A549 (cell line): Measurements from ENCODE around the gene DEXI. TPM values are rescaled to one million over a fixed set of nuclear protein-coding genes. Genes with fewer than 3 reads are reported as not detected.

Experiments
- ATAC-seq, 2 experiments: fragments of 200-7000 bp in 1 of 2; fragments of >200 bp in 1 of 2; cut with Nextera tagmentation in 1 of 2; cut with Tn5 transposase in 1 of 2; 3 replicates each; pipeline versions ENCODE4 v1.8.0 to v1.9.1; 2018 to 2020; ENCODE audit warnings: mild to moderate bottlenecking in 1 of 2, moderate library complexity in 1 of 2
- CTCF ChIA-PET: fragments of 300-600 bp; sonication (Branson Sonifier 250); formaldehyde crosslinking; extraction: SDS; loops from one replicate; lab custom pipeline; 2021; ENCODE audit warnings: antibody characterized with exemption, inconsistent platforms; lab: Yijun Ruan, JAX
- POLR2A ChIA-PET: fragments of 350-600 bp; formaldehyde crosslinking; extraction: SDS; loops from one replicate; lab custom pipeline; 2021; ENCODE audit warnings: antibody characterized with exemption, inconsistent platforms; lab: Yijun Ruan, JAX
- DNase-seq, 2 experiments: peaks; one replicate each; pipeline versions ENCODE4 v3.0.0 to v3.0.0-alpha.2; 2011 to 2016; ENCODE audit warnings: low read depth in 1 of 2, low spot score in 1 of 2
- FAIRE-seq: peaks from 2 replicates; lab custom pipeline; 2011; peaks lifted over from hg19 to GRCh38; lab: Jason Lieb, UNC
- H3K27ac ChIP-seq, 2 experiments: fragments of >200 bp; sonication (Bioruptor Twin); formaldehyde crosslinking; 3 replicates each; pipeline ENCODE4 v1.5.1; 2016 to 2017
- H3K4me1 ChIP-seq: fragments of >200 bp; sonication (Bioruptor Twin); formaldehyde crosslinking; 3 replicates; pipeline ENCODE4 v1.6.1; 2016
- H3K4me2 ChIP-seq: fragments of >200 bp; sonication (Bioruptor Twin); formaldehyde crosslinking; 3 replicates; pipeline ENCODE4 v1.6.1; 2016
- H3K4me3 ChIP-seq: fragments of >200 bp; sonication (Bioruptor Twin); formaldehyde crosslinking; 3 replicates; pipeline ENCODE4 v1.5.1; 2016
- H3K9me3 ChIP-seq: fragments of >200 bp; sonication (Bioruptor Twin); formaldehyde crosslinking; 3 replicates; pipeline ENCODE4 v1.6.1; 2016
- ATOH8 ChIP-seq: fragments of 250-450 bp; sonication (Bioruptor Pico); IDR thresholded peaks from 2 replicates; pipeline ENCODE4 v1.5.0; 2020; ENCODE audit warnings: low read depth, mild to moderate bottlenecking, moderate library complexity
- CEBPB ChIP-seq, 2 experiments: fragments of >200 bp in 1 of 2; sonication (Bioruptor Twin) in 1 of 2; formaldehyde crosslinking in 1 of 2; IDR thresholded peaks; 2 replicates each; pipeline ENCODE4 v1.6.1; 2012 to 2016
- GATA3 ChIP-seq: IDR thresholded peaks from 2 replicates; pipeline ENCODE4 v1.6.1; 2012; ENCODE audit warnings: borderline replicate concordance
- HES2 ChIP-seq: fragments of >200 bp; sonication (Bioruptor Twin); formaldehyde crosslinking; IDR thresholded peaks from 2 replicates; pipeline ENCODE4 v1.6.1; 2016
- HOXB13 ChIP-seq: fragments of 250-450 bp; sonication (Bioruptor Pico); IDR thresholded peaks from 2 replicates; pipeline ENCODE4 v1.5.0; 2020; ENCODE audit warnings: low read depth, mild to moderate bottlenecking, moderate library complexity
- HOXB5 ChIP-seq: fragments of 250-450 bp; sonication (Bioruptor Pico); IDR thresholded peaks from 2 replicates; pipeline ENCODE4 v1.5.0; 2020; ENCODE audit warnings: mild to moderate bottlenecking, moderate library complexity
- KDM1A ChIP-seq: fragments of 200-600 bp; sonication (generic); IDR thresholded peaks from 2 replicates; pipeline ENCODE4 v1.6.1; 2016; ENCODE audit warnings: low read depth, mild to moderate bottlenecking
- KDM5A ChIP-seq: fragments of 200-600 bp; sonication (generic); IDR thresholded peaks from 2 replicates; pipeline ENCODE4 v1.6.1; 2016; ENCODE audit warnings: antibody characterized with exemption, mild to moderate bottlenecking
- MAFK ChIP-seq: fragments of 450-650 bp; IDR thresholded peaks from 2 replicates; pipeline ENCODE4 v1.6.1; 2014; ENCODE audit not compliant: partially characterized antibody
- MAZ ChIP-seq: fragments of 150-350 bp; IDR thresholded peaks from 2 replicates; pipeline ENCODE4 v1.6.1; 2014; ENCODE audit warnings: antibody characterized with exemption, low read depth, low read length, borderline replicate concordance
- MYC ChIP-seq: IDR thresholded peaks from 2 replicates; pipeline ENCODE4 v1.6.1; 2012; ENCODE audit warnings: mild to moderate bottlenecking, inconsistent platforms, low read length, improper control_type of control experiment, borderline replicate concordance
- NR3C1 ChIP-seq: fragments of >200 bp; sonication (Bioruptor Twin); formaldehyde crosslinking; IDR thresholded peaks from 3 replicates; pipeline ENCODE4 v1.6.1; 2017
- POLR2AphosphoS2 ChIP-seq: conservative IDR thresholded peaks from 2 replicates; pipeline ENCODE4 v1.6.1; 2012; ENCODE audit warnings: low read length, improper control_type of control experiment, inconsistent platforms
- RAD21 ChIP-seq, 2 experiments: fragments of >200 bp in 1 of 2; sonication (Bioruptor Twin) in 1 of 2; formaldehyde crosslinking in 1 of 2; IDR thresholded peaks in 1 of 2; conservative IDR thresholded peaks in 1 of 2; 2 replicates in 1 of 2; 3 replicates in 1 of 2; pipeline ENCODE4 v1.6.1; 2012 to 2018; ENCODE audit warnings: inconsistent platforms in 1 of 2
- RNF2 ChIP-seq: fragments of 200-600 bp; sonication (generic); IDR thresholded peaks from 2 replicates; pipeline ENCODE4 v1.6.1; 2016; ENCODE audit warnings: low read depth, mild to moderate bottlenecking, antibody characterized with exemption, moderate library complexity, borderline replicate concordance
- WGBS: methylation state at CpG from one replicate; pipeline ENCODE4 v1.1.6; 2017; ENCODE audit errors: missing lambda C conversion rate; 5-methylcytosine and 5-hydroxymethylcytosine counted together
- polyA plus RNA-seq, 4 experiments: library from polyadenylated mRNA; depleted of rRNA in 3 of 4; stranded (reverse); fragments of >200 nt; fragmentation: RNase III in 1 of 4; extraction: RNeasy Plus Mini Kit Qiagen cat#74134 plus additional on column Dnase treatment in 1 of 4; gene quantifications; 2 replicates in 3 of 4; 3 replicates in 1 of 4; pipeline ENCODE4 v1.2.3, GENCODE V29; 2011 to 2017
- TF ChIP-seq, protein P1 (sequence below): IDR thresholded peaks from 2 replicates; pipeline ENCODE4 v1.6.1; 2012
- TF ChIP-seq, protein P2 (sequence below): fragments of >200 bp; sonication (Bioruptor Twin); formaldehyde crosslinking; IDR thresholded peaks from 3 replicates; pipeline ENCODE4 v1.6.1; 2016

DEXI gene
- polyA plus RNA-seq, 2 of the 4 experiments (the other 2 are of a cell fraction): 22.0 to 34.0 TPM

DNA sequence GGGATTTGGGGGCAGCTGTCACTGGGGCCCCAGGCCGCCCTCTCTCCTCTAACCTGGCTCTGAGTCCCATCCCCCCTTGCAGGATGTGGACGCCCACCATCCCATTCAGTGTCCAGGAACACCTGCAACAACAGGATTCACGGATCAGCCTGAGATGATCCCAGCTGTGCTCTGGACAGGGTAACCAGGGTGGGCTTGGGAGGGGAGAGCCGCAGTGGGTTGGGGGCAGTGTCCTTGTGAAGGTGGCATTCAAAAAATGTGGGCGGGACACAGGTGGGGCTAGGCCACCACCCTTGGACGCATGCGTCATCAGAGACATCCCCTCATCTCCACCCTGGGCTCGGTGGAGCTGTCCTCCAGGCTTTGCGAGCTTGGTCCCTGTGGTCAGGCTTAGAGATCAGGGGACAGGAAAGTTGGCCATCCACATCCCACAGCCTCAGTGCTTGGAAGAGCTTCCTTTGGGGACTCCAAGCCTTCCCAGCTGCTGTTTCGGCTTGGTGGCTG, 19.1 kb downstream of the DEXI start:
- ATAC-seq (peak in 1 of 2 experiments; percentile 24; a peak in 3 of 6 replicates), FAIRE-seq (no peak)
- WGBS: 67% methylated on average over 8 of the region's 10 CpGs

GRCh38 chr16:10922328-10923145, 19.7 kb downstream of the DEXI start:
- Histone ChIP-seq H3K9me3 (no peaks in the 10 kb centered on the region), H3K4me1 (no peaks in the 10 kb centered on the region), H3K4me2 (no peak overlapping the region), H3K27ac (no peak overlapping the region), H3K4me3 (no peak overlapping the region)
- ChIA-PET CTCF (interaction anchor here (0.6 to 1.9 kb wide), 4 partner anchors 11 to 408 kb away, joined by 3 to 11 read pairs (median 4); no protein-coding TSS in a partner anchor), POLR2A (interaction anchor here (2.6 kb wide), 1 partner anchor 179 kb away, joined by 10 read pairs; the partner anchor contains the start of gene NUBP1)
- no peak for DNase-seq
- WGBS: 84% methylated on average over 10 of the region's 14 CpGs
- no peak for ATAC-seq
- TF ChIP-seq KDM1A (0 out of 2 replicates have a peak, but pooled peaks have one; percentile 67), POLR2AphosphoS2 (no peak)
- no peak for FAIRE-seq

More for the DNA sequence above, 19.1 kb downstream of the DEXI start:
- CTCF ChIA-PET: interaction anchor here (0.6 to 1.9 kb wide), 3 partner anchors 11 to 186 kb away, joined by 3 to 6 read pairs (median 3); no protein-coding TSS in a partner anchor
- Histone ChIP-seq H3K4me3 (no peak overlapping the region), H3K4me2 (no peak overlapping the region), H3K4me1 (no peaks in the 10 kb centered on the region), H3K9me3 (no peaks in the 10 kb centered on the region)
- TF ChIP-seq, protein P1, sequence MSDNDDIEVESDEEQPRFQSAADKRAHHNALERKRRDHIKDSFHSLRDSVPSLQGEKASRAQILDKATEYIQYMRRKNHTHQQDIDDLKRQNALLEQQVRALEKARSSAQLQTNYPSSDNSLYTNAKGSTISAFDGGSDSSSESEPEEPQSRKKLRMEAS: no peak
- TF ChIP-seq RNF2 (no peak), NR3C1 (no peak), KDM1A (no peak), HOXB5 (CRISPR knock-in tag) (no peak), MAFK (no peak), KDM5A (no peak), HES2 (no peak), ATOH8 (CRISPR knock-in tag) (no peak), HOXB13 (CRISPR knock-in tag) (no peak), RAD21 (conservative IDR thresholded peaks at IDR 0.05 in 1 of 2, IDR thresholded peaks at IDR 0.05 in 1 of 2) (no peak), MYC (no peak), GATA3 (no peak)
- TF ChIP-seq, protein P2, sequence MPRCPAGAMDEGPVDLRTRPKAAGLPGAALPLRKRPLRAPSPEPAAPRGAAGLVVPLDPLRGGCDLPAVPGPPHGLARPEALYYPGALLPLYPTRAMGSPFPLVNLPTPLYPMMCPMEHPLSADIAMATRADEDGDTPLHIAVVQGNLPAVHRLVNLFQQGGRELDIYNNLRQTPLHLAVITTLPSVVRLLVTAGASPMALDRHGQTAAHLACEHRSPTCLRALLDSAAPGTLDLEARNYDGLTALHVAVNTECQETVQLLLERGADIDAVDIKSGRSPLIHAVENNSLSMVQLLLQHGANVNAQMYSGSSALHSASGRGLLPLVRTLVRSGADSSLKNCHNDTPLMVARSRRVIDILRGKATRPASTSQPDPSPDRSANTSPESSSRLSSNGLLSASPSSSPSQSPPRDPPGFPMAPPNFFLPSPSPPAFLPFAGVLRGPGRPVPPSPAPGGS: no peak
- TF ChIP-seq, all 56 proteins: peak for 0
- no peak for DNase-seq
- POLR2A ChIA-PET: interaction anchor here (2.6 kb wide), 1 partner anchor 179 kb away, joined by 10 read pairs; the partner anchor contains the start of gene NUBP1
- no peak overlapping the region for H3K27ac ChIP-seq

- 91% methylated on average over 10 of the region's 10 CpGs for WGBS
- Histone ChIP-seq H3K4me3 (no peak overlapping the region), H3K4me2 (no peak overlapping the region), H3K27ac (no peak overlapping the region), H3K9me3 (no peaks in the 10 kb centered on the region), H3K4me1 (no peaks in the 10 kb centered on the region)
- CTCF ChIA-PET: interaction anchor here (0.6 to 1.9 kb wide), 4 partner anchors 35 to 408 kb away, joined by 3 to 11 read pairs (median 4); no protein-coding TSS in a partner anchor
- POLR2A ChIA-PET: interaction anchor here (2.6 kb wide), 1 partner anchor 178 kb away, joined by 10 read pairs; the partner anchor contains the start of gene NUBP1
- TF ChIP-seq CEBPB (IDR thresholded peaks at IDR 0.05) (peak in 1 of 2 experiments; percentile 72; a peak in 3 of 4 replicates), MAZ (no peak)
- no peak for DNase-seq
- FAIRE-seq: no peak
- ATAC-seq: no peak
These were observed 20.5 kb downstream of the DEXI start for GRCh38 chr16:10921536-10922327.
